ENCODE measurements around the gene DEPDC7.

DNA sequence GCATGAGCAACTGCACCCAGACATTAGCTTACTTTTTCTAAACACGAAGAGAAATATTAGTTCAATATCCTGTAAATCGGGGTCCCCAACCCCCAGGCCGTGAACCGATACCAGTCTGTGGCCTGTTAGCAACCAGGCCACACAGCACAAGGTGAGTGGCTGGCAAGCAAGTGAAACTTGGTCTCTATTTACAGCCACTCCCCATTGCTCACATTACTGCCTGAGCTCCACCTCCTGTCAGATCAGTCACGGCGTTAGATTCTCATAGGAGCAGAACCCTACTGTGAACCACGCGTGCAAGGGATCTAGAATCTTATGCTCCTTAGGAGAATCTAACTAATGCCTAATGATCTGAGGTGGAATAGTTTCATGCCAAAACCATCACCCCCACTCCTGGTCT, 27.8 kb upstream of the DEPDC7 start:
- no peak for TF ChIP-seq POLR2A (IDR thresholded peaks at IDR 0.05)
- TF ChIP-seq, protein P1, sequence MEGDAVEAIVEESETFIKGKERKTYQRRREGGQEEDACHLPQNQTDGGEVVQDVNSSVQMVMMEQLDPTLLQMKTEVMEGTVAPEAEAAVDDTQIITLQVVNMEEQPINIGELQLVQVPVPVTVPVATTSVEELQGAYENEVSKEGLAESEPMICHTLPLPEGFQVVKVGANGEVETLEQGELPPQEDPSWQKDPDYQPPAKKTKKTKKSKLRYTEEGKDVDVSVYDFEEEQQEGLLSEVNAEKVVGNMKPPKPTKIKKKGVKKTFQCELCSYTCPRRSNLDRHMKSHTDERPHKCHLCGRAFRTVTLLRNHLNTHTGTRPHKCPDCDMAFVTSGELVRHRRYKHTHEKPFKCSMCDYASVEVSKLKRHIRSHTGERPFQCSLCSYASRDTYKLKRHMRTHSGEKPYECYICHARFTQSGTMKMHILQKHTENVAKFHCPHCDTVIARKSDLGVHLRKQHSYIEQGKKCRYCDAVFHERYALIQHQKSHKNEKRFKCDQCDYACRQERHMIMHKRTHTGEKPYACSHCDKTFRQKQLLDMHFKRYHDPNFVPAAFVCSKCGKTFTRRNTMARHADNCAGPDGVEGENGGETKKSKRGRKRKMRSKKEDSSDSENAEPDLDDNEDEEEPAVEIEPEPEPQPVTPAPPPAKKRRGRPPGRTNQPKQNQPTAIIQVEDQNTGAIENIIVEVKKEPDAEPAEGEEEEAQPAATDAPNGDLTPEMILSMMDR (IDR thresholded peaks at IDR 0.05): no peak
